ENCODE measurements around the gene FBXO34.

- no peak for TF ChIP-seq EZH2 (IDR thresholded peaks at IDR 0.05; ENCODE audit: borderline replicate concordance, low read depth, low read length, severe bottlenecking)
- TF ChIP-seq CTCF (IDR thresholded peaks at IDR 0.05; ENCODE audit: borderline replicate concordance, extremely low read depth, low read length, poor library complexity, severe bottlenecking) = no peak
Observed at GRCh38 chr14:55317542-55318306, 46.5 kb downstream of the FBXO34 start.
